Measurements from ENCODE around the gene C14orf132. TPM values are rescaled to one million over a fixed set of nuclear protein-coding genes. Genes with fewer than 3 reads are reported as not detected.

C14orf132 gene
- total and polyA plus RNA-seq, 9 donors = 13.6 to 26.6 (median 18.5) TPM

DNA sequence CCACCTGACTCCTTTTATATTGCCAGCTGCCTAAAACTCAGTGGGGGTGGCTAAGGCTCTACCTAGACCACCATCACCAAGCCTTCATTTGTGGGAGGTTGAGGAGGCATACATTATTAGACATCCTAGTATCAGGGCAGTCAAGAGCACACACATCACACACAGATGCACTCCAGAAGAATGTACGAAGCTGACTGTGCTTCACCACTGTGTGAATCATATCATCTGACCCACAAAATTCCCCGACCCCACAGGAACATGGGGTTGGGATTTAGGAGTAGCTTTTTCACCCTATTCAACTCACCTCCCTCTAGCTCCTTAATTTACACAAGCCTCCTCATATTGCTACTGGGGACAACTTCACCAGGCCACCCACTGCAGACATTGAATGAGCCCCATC is 100.7 kb downstream of the C14orf132 start:
- WGBS (ENCODE audit: insufficient coverage) = 100% methylated on average over 1 of the region's 2 CpGs
- Histone ChIP-seq H3K4me1 (ENCODE audit: control insufficient read depth, insufficient read depth, low read length) (no peaks in the 10 kb centered on the region), H3K27ac (ENCODE audit: low read length) (no peak overlapping the region), H3K4me3 (ENCODE audit: low read length) (no peak overlapping the region), H3K27me3 (ENCODE audit: control insufficient read depth, insufficient read depth, low read length) (no peaks in the 10 kb centered on the region), H3K9me3 (replicated peaks; ENCODE audit: control insufficient read depth, low read depth, low read length) (peaks cover 7% of the 10 kb centered on the region), H3K36me3 (ENCODE audit: control insufficient read depth, insufficient read depth, low read length) (no peaks in the 10 kb centered on the region)
- DNase-seq = no peak

DNA sequence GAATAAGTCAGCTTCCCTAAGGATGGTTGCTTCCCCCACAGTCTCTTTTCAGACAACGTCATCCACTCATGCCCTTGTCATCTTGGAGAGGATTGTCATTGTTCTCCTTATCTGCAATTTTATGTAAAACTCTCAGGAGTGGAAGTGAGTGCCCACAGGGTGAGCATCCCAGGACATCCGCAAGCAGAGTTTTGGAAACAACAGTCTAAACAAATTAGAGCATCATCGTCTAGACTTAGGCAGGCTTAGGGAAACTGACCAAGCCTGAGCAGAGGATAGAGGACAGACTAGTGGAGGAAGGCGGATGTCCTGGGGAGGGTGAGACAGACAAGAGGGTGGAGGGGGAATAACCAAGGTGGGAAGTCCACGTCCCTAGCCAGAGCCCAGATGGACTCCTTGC is 101.8 kb downstream of the C14orf132 start:
- Histone ChIP-seq H3K9me3 (replicated peaks; ENCODE audit: control insufficient read depth, low read depth, low read length) (peaks cover 7% of the 10 kb centered on the region), H3K4me3 (ENCODE audit: low read length) (no peak overlapping the region), H3K27ac (ENCODE audit: low read length) (no peak overlapping the region), H3K4me1 (ENCODE audit: control insufficient read depth, insufficient read depth, low read length) (peaks cover under 1% of the 10 kb centered on the region), H3K27me3 (ENCODE audit: control insufficient read depth, insufficient read depth, low read length) (no peaks in the 10 kb centered on the region), H3K36me3 (ENCODE audit: control insufficient read depth, insufficient read depth, low read length) (no peaks in the 10 kb centered on the region)
- no peak for DNase-seq
- 94% methylated on average over 2 of the region's 5 CpGs for WGBS (ENCODE audit: insufficient coverage)

Other genes with a start within 250 kb of the C14orf132 start
- 0.18 TPM for gene TUNAR, start 162.5 kb upstream of the C14orf132 start, total RNA-seq
- gene TUNAR, start 162.5 kb upstream of the C14orf132 start, polyA plus RNA-seq (ENCODE audit: insufficient read depth in 1 of 8, insufficient read length in 8 of 8, low replicate concordance in 1 of 8) = under 1 TPM in 7 of 8 donors, not detected in 1; 0.04 to 0.93 (median 0.08) TPM
- gene BDKRB2, start 165.5 kb downstream of the C14orf132 start, total RNA-seq = 3.5 TPM
- 1 to 10 TPM; 2.0 to 6.0 (median 3.9) TPM for gene BDKRB2, start 165.5 kb downstream of the C14orf132 start, polyA plus RNA-seq (ENCODE audit: insufficient read depth in 1 of 8, insufficient read length in 8 of 8, low replicate concordance in 1 of 8)
- gene BDKRB1, start 216.8 kb downstream of the C14orf132 start, total RNA-seq = 0.53 TPM
- 1 to 10 TPM in 3 of 8 donors, under 1 TPM in 5; 0.69 to 1.4 (median 0.99) TPM for gene BDKRB1, start 216.8 kb downstream of the C14orf132 start, polyA plus RNA-seq (ENCODE audit: insufficient read depth in 1 of 8, insufficient read length in 8 of 8, low replicate concordance in 1 of 8)

All from muscle of leg (tissue), 11 donors.